ENCODE results near the gene CDC42BPB.

CDC42BPB gene

DNA sequence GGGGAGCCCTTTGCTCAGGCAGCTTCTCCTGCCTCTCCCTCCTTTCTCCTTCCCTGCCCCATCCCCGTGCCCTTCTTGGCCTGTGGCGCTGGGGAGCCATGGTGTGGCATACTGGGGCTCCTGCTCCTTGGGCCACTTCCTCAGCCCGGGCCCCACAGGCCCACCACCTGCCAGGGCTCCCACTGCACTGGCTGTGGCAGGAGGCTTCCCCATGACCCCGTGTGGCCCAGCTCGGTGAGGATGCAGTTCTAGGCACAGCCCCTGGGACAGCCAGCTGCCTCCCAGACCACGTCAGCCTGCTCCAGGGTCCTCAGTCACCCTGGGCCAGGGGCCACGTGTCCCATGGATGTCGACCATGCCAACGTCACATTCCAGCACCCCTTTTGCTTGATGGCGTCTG, 147.9 kb downstream of the CDC42BPB start:
- TF ChIP-seq ZIC2 (tag by site-specific recombination; IDR thresholded peaks at IDR 0.05): peak; percentile 21; the same call in 1 of the 2 replicates
- TF ChIP-seq, protein P1, sequence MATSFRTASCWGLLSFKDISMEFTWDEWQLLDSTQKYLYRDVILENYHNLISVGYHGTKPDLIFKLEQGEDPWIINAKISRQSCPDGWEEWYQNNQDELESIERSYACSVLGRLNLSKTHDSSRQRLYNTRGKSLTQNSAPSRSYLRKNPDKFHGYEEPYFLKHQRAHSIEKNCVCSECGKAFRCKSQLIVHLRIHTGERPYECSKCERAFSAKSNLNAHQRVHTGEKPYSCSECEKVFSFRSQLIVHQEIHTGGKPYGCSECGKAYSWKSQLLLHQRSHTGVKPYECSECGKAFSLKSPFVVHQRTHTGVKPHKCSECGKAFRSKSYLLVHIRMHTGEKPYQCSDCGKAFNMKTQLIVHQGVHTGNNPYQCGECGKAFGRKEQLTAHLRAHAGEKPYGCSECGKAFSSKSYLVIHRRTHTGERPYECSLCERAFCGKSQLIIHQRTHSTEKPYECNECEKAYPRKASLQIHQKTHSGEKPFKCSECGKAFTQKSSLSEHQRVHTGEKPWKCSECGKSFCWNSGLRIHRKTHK (tag by site-specific recombination; IDR thresholded peaks at IDR 0.05): no peak
- TF ChIP-seq KLF16 (tag by site-specific recombination; IDR thresholded peaks at IDR 0.05): no peak
- no peak for TF ChIP-seq ZNF223 (tag by site-specific recombination; IDR thresholded peaks at IDR 0.05)
- TF ChIP-seq, protein P2, sequence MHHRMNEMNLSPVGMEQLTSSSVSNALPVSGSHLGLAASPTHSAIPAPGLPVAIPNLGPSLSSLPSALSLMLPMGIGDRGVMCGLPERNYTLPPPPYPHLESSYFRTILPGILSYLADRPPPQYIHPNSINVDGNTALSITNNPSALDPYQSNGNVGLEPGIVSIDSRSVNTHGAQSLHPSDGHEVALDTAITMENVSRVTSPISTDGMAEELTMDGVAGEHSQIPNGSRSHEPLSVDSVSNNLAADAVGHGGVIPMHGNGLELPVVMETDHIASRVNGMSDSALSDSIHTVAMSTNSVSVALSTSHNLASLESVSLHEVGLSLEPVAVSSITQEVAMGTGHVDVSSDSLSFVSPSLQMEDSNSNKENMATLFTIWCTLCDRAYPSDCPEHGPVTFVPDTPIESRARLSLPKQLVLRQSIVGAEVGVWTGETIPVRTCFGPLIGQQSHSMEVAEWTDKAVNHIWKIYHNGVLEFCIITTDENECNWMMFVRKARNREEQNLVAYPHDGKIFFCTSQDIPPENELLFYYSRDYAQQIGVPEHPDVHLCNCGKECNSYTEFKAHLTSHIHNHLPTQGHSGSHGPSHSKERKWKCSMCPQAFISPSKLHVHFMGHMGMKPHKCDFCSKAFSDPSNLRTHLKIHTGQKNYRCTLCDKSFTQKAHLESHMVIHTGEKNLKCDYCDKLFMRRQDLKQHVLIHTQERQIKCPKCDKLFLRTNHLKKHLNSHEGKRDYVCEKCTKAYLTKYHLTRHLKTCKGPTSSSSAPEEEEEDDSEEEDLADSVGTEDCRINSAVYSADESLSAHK (tag by site-specific recombination; IDR thresholded peaks at IDR 0.05): no peak
- ChIA-PET POLR2A (no interaction called here), CTCF (interaction anchor here (0.5 to 1.0 kb wide), 2 partner anchors 9 to 216 kb away, joined by 3 read pairs; no protein-coding TSS in a partner anchor)
- Histone ChIP-seq H3K4me3 (ENCODE audit: low read depth, low read length) (no peak overlapping the region), H3K9me3 (ENCODE audit: control insufficient read depth, insufficient read depth, low read depth, low read length) (no peaks in the 10 kb centered on the region), H3K4me1 (ENCODE audit: control insufficient read depth, insufficient read depth, low read length) (no peaks in the 10 kb centered on the region), H3K27ac (ENCODE audit: extremely low read depth, low read depth, low read length) (no peak overlapping the region), H3K36me3 (ENCODE audit: control insufficient read depth in 2 of 2, insufficient read depth in 1 of 2, low read length in 2 of 2) (peaks cover 0 to 35% of the 10 kb centered on the region in 2 experiments; a peak in 2 of 3 replicates)

DNA sequence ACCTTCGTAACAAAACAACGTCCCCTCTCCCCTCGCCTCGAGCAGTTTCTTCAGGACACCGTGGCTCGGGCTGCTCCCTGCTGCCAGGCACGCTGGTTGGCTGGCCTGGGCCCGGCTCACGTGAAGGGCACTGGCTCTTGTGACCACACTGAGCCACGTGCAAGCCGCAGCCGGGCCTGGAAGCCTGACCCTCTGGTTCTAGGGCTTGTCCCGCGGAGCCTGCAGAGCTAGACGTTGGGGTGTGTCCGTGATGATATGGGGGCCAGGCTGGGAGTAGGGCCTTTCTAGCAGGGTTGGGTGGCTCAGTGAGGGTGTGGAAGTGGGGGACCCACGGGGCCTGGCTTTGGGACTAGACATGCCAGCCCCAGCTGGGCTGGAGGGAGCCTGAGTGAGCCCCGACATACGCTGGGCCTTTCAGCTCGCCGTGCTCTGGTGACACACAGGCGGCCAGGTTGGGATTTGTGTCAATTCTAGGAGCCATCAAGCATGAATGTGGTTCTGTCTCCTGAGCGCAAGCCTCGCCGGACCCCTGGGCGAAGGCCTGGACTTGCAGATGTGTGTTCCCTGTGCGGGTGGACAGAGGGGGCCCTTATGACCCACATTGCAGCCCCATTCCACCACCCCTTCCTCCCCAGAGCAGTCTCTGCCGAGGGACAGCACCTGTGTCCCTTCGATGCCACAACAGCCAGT, 148.4 kb downstream of the CDC42BPB start:
- H3K9me3 ChIP-seq (ENCODE audit: control insufficient read depth, insufficient read depth, low read depth, low read length): no peaks in the 10 kb centered on the region
- H3K27ac ChIP-seq (ENCODE audit: extremely low read depth, low read depth, low read length): no peak overlapping the region
- H3K4me1 ChIP-seq (ENCODE audit: control insufficient read depth, insufficient read depth, low read length): no peaks in the 10 kb centered on the region
- H3K4me3 ChIP-seq (ENCODE audit: low read depth, low read length): no peak overlapping the region
- H3K36me3 ChIP-seq (ENCODE audit: control insufficient read depth in 2 of 2, insufficient read depth in 1 of 2, low read length in 2 of 2): peaks cover 0 to 39% of the 10 kb centered on the region in 2 experiments; a peak in 2 of 3 replicates
- ChIA-PET CTCF (interaction anchor here (1.0 kb wide), 1 partner anchor 216 kb away, joined by 3 read pairs; no protein-coding TSS in a partner anchor), POLR2A (no interaction called here)
- no peak for TF ChIP-seq ZNF677 (tag by site-specific recombination; IDR thresholded peaks at IDR 0.05)

DNA sequence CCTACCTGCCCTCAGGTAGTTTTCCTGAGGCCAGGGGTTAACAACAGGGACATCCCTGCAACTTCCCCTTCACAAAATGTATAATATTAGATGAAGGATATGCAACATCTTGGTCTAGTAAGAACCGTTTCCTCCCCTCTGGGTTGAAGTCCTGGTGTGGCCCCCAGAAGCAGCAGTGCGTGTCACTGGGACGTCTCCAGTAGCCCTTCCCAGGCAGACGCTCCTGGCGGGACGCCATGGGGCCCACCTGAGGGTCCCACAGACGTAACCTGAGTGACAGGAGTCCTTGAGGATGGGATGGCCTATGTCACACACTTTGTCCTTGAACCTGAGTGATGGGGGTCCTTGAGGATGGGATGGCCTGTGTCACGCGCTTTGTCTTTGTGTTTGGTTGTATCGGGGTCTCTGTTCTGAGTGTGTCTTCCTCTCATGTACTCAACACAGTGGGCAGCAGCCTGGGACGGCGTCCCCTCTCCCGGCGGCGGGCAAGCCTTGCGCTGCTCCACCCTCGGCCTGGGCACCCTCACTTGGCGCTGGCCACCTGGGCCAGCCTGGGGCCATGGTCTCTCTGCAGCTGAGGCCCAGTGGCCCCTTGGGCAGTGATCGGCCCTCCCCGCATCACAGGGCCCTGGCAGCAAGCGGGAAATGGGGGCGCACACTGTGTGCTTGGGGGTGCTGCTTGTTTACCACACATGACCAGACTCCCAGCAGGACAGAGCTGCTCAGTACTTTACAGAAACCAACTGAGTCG, 149.2 kb downstream of the CDC42BPB start:
- Histone ChIP-seq H3K27ac (ENCODE audit: extremely low read depth, low read depth, low read length) (no peak overlapping the region), H3K4me1 (ENCODE audit: control insufficient read depth, insufficient read depth, low read length) (no peaks in the 10 kb centered on the region), H3K9me3 (ENCODE audit: control insufficient read depth, insufficient read depth, low read depth, low read length) (no peaks in the 10 kb centered on the region), H3K4me3 (ENCODE audit: low read depth, low read length) (no peak overlapping the region), H3K36me3 (ENCODE audit: control insufficient read depth in 2 of 2, insufficient read depth in 1 of 2, low read length in 2 of 2) (peaks cover 0 to 46% of the 10 kb centered on the region in 2 experiments; a peak in 2 of 3 replicates)
- ChIA-PET CTCF (interaction anchor here (0.9 to 1.0 kb wide), 2 partner anchors 10 to 215 kb away, joined by 3 read pairs; no protein-coding TSS in a partner anchor), POLR2A (no interaction called here)
- TF ChIP-seq ZNF114 (tag by site-specific recombination; IDR thresholded peaks at IDR 0.05) (no peak), GFI1B (tag by site-specific recombination; IDR thresholded peaks at IDR 0.05) (no peak)

DNA sequence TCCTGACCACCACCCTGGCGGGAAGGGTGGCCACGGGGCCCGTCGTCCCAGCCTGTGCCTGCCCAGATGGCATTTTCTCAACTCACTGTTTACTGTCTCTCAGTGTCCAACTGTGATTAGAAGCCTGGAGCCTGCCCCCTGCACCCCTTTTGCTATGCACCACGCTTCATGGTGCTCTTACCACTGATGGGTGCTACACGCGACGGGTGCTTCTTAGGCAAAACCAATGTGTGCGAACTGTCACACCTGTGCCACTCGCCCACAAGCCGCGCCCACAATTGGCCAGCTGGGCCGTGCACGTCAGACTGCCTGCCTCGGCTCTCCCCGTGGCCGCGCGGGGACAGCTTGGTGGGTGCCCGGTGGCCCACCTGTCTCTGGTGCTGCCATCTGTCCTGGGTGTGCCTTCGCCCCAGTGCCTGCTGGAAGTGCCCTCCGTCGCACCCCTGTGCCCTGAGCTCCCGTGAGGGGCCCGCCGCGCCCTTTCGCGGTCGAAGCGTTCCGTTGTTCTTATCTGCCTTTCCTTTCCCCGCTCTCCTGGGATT, 150.0 kb downstream of the CDC42BPB start:
- Histone ChIP-seq H3K27ac (ENCODE audit: extremely low read depth, low read depth, low read length) (no peak overlapping the region), H3K9me3 (ENCODE audit: control insufficient read depth, insufficient read depth, low read depth, low read length) (no peaks in the 10 kb centered on the region), H3K4me1 (ENCODE audit: control insufficient read depth, insufficient read depth, low read length) (no peaks in the 10 kb centered on the region), H3K4me3 (ENCODE audit: low read depth, low read length) (no peak overlapping the region), H3K36me3 (ENCODE audit: control insufficient read depth in 2 of 2, insufficient read depth in 1 of 2, low read length in 2 of 2) (peaks cover 0 to 54% of the 10 kb centered on the region in 2 experiments; a peak in 2 of 3 replicates)
- POLR2A ChIA-PET: no interaction called here
- CTCF ChIA-PET: interaction anchor here (0.9 kb wide), 1 partner anchor 11 kb away, joined by 3 read pairs; no protein-coding TSS in a partner anchor
- TF ChIP-seq, protein P3, sequence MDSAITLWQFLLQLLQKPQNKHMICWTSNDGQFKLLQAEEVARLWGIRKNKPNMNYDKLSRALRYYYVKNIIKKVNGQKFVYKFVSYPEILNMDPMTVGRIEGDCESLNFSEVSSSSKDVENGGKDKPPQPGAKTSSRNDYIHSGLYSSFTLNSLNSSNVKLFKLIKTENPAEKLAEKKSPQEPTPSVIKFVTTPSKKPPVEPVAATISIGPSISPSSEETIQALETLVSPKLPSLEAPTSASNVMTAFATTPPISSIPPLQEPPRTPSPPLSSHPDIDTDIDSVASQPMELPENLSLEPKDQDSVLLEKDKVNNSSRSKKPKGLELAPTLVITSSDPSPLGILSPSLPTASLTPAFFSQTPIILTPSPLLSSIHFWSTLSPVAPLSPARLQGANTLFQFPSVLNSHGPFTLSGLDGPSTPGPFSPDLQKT (IDR thresholded peaks at IDR 0.05; ENCODE audit: borderline replicate concordance, low read depth, low read length): no peak
- TF ChIP-seq WT1 (tag by site-specific recombination; IDR thresholded peaks at IDR 0.05): no peak
- TF ChIP-seq ZNF670 (tag by site-specific recombination; IDR thresholded peaks at IDR 0.05; ENCODE audit: low read depth): no peak
- no peak for TF ChIP-seq KLF9 (tag by site-specific recombination; IDR thresholded peaks at IDR 0.05; ENCODE audit: low read depth)
- TF ChIP-seq, protein P4, sequence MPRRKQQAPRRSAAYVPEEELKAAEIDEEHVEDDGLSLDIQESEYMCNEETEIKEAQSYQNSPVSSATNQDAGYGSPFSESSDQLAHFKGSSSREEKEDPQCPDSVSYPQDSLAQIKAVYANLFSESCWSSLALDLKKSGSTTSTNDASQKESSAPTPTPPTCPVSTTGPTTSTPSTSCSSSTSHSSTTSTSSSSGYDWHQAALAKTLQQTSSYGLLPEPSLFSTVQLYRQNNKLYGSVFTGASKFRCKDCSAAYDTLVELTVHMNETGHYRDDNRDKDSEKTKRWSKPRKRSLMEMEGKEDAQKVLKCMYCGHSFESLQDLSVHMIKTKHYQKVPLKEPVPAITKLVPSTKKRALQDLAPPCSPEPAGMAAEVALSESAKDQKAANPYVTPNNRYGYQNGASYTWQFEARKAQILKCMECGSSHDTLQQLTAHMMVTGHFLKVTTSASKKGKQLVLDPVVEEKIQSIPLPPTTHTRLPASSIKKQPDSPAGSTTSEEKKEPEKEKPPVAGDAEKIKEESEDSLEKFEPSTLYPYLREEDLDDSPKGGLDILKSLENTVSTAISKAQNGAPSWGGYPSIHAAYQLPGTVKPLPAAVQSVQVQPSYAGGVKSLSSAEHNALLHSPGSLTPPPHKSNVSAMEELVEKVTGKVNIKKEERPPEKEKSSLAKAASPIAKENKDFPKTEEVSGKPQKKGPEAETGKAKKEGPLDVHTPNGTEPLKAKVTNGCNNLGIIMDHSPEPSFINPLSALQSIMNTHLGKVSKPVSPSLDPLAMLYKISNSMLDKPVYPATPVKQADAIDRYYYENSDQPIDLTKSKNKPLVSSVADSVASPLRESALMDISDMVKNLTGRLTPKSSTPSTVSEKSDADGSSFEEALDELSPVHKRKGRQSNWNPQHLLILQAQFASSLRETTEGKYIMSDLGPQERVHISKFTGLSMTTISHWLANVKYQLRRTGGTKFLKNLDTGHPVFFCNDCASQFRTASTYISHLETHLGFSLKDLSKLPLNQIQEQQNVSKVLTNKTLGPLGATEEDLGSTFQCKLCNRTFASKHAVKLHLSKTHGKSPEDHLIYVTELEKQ (tag by site-specific recombination; IDR thresholded peaks at IDR 0.05; ENCODE audit: borderline replicate concordance): no peak
- no peak for TF ChIP-seq ZNF391 (tag by site-specific recombination; IDR thresholded peaks at IDR 0.05; ENCODE audit: borderline replicate concordance, low read depth)
- no peak for TF ChIP-seq ZNF768 (tag by site-specific recombination; IDR thresholded peaks at IDR 0.05)
- TF ChIP-seq ZNF830 (tag by site-specific recombination; IDR thresholded peaks at IDR 0.05; ENCODE audit: low read depth): no peak
